ENCODE results near the gene PCED1B. TPM values are rescaled to one million over a fixed set of nuclear protein-coding genes. Genes with fewer than 3 reads are reported as not detected.

The PCED1B gene
- total RNA-seq (0.22 TPM), polyA plus RNA-seq (ENCODE audit: insufficient read depth in 1 of 8, insufficient read length in 8 of 8, low replicate concordance in 1 of 8) (under 1 TPM; 0.44 to 0.94 (median 0.55) TPM)
- long read RNA-seq, donor 1: 0 reads
- long read RNA-seq, donor 2: 0 reads
- long read RNA-seq, donor 3: 0 reads
- long read RNA-seq, donor 4: 0 reads
- long read RNA-seq, donor 5: 0 reads
- long read RNA-seq, donor 6: 0 reads
- long read RNA-seq, donor 7: 0 reads
- long read RNA-seq, donor 8: 0 reads
- long read RNA-seq, donor 9: 0 reads
- long read RNA-seq, donor 10: 0 reads
- long read RNA-seq, donor 11: 0 reads

- Histone ChIP-seq H3K4me3 (ENCODE audit: low read length) (peak within 1 kb of the TSS; percentile 59), H3K9me3 (replicated peaks; ENCODE audit: control insufficient read depth, low read depth, low read length) (no peaks in the 10 kb centered on the region), H3K27me3 (ENCODE audit: control insufficient read depth, insufficient read depth, low read length) (peaks cover 20% of the 10 kb centered on the region), H3K36me3 (ENCODE audit: control insufficient read depth, insufficient read depth, low read length) (no peaks in the 10 kb centered on the region), H3K4me1 (ENCODE audit: control insufficient read depth, insufficient read depth, low read length) (peaks cover 14% of the 10 kb centered on the region), H3K27ac (ENCODE audit: low read length) (peak within 1 kb of the TSS; percentile 26)
- peak; percentile 72 for DNase-seq
- WGBS (ENCODE audit: insufficient coverage): under 1% methylated on average over 56 of the region's 58 CpGs
Measured at GRCh38 chr12:47079468-47079980, at the start of gene PCED1B, which contains the start of gene AMIGO2. Gene PCED1B (plus strand): TSS chr12:47079621. CDS start chr12:47235064, 155,443 bp downstream. Gene AMIGO2 (minus strand): TSS chr12:47079959. CDS start chr12:47079002, 957 bp downstream.

- H3K4me1 ChIP-seq (ENCODE audit: control insufficient read depth, insufficient read depth, low read length): no peaks in the 10 kb centered on the region
- no peaks in the 10 kb centered on the region for H3K36me3 ChIP-seq (ENCODE audit: control insufficient read depth, insufficient read depth, low read length)
- no peak overlapping the region for H3K27ac ChIP-seq (ENCODE audit: low read length)
- WGBS (ENCODE audit: insufficient coverage): 80% methylated on average over 1 of the region's 2 CpGs
- no peak overlapping the region for H3K4me3 ChIP-seq (ENCODE audit: low read length)
- DNase-seq: no peak
- no peaks in the 10 kb centered on the region for H3K27me3 ChIP-seq (ENCODE audit: control insufficient read depth, insufficient read depth, low read length)
- no peaks in the 10 kb centered on the region for H3K9me3 ChIP-seq (replicated peaks; ENCODE audit: control insufficient read depth, low read depth, low read length)
Measured at GRCh38 chr12:47029903-47030302, 49.5 kb upstream of the PCED1B start.

GRCh38 chr12:47032644-47033043, 46.8 kb upstream of the PCED1B start:
- H3K27ac ChIP-seq (ENCODE audit: low read length): no peak overlapping the region
- no peaks in the 10 kb centered on the region for H3K27me3 ChIP-seq (ENCODE audit: control insufficient read depth, insufficient read depth, low read length)
- peak; percentile 73 for DNase-seq
- no peaks in the 10 kb centered on the region for H3K36me3 ChIP-seq (ENCODE audit: control insufficient read depth, insufficient read depth, low read length)
- H3K9me3 ChIP-seq (replicated peaks; ENCODE audit: control insufficient read depth, low read depth, low read length): no peaks in the 10 kb centered on the region
- H3K4me3 ChIP-seq (ENCODE audit: low read length): no peak overlapping the region
- no CpG with 5 or more reads among the region's 1 CpG for WGBS (ENCODE audit: insufficient coverage)
- no peaks in the 10 kb centered on the region for H3K4me1 ChIP-seq (ENCODE audit: control insufficient read depth, insufficient read depth, low read length)

GRCh38 chr12:47033081-47033480, 46.3 kb upstream of the PCED1B start:
- no peak overlapping the region for H3K4me3 ChIP-seq (ENCODE audit: low read length)

GRCh38 chr12:47033789-47034555, 45.4 kb upstream of the PCED1B start:
- H3K27ac ChIP-seq (ENCODE audit: low read length): no peak overlapping the region
- DNase-seq: no peak
- no peaks in the 10 kb centered on the region for H3K4me1 ChIP-seq (ENCODE audit: control insufficient read depth, insufficient read depth, low read length)
- no peaks in the 10 kb centered on the region for H3K9me3 ChIP-seq (replicated peaks; ENCODE audit: control insufficient read depth, low read depth, low read length)
- no CpG with 5 or more reads among the region's 5 CpGs for WGBS (ENCODE audit: insufficient coverage)
- H3K36me3 ChIP-seq (ENCODE audit: control insufficient read depth, insufficient read depth, low read length): no peaks in the 10 kb centered on the region
- H3K27me3 ChIP-seq (ENCODE audit: control insufficient read depth, insufficient read depth, low read length): no peaks in the 10 kb centered on the region
- H3K4me3 ChIP-seq (ENCODE audit: low read length): no peak overlapping the region

More at GRCh38 chr12:47033081-47033480, 46.3 kb upstream of the PCED1B start:
- WGBS (ENCODE audit: insufficient coverage): 49% methylated on average over 4 of the region's 5 CpGs
- Histone ChIP-seq H3K4me1 (ENCODE audit: control insufficient read depth, insufficient read depth, low read length) (no peaks in the 10 kb centered on the region), H3K36me3 (ENCODE audit: control insufficient read depth, insufficient read depth, low read length) (no peaks in the 10 kb centered on the region), H3K27ac (ENCODE audit: low read length) (no peak overlapping the region), H3K9me3 (replicated peaks; ENCODE audit: control insufficient read depth, low read depth, low read length) (no peaks in the 10 kb centered on the region), H3K27me3 (ENCODE audit: control insufficient read depth, insufficient read depth, low read length) (no peaks in the 10 kb centered on the region)
- DNase-seq: no peak

GRCh38 chr12:47034661-47035060, 44.8 kb upstream of the PCED1B start:
- Histone ChIP-seq H3K27me3 (ENCODE audit: control insufficient read depth, insufficient read depth, low read length) (no peaks in the 10 kb centered on the region), H3K36me3 (ENCODE audit: control insufficient read depth, insufficient read depth, low read length) (no peaks in the 10 kb centered on the region), H3K4me1 (ENCODE audit: control insufficient read depth, insufficient read depth, low read length) (no peaks in the 10 kb centered on the region), H3K27ac (ENCODE audit: low read length) (no peak overlapping the region), H3K9me3 (replicated peaks; ENCODE audit: control insufficient read depth, low read depth, low read length) (no peaks in the 10 kb centered on the region), H3K4me3 (ENCODE audit: low read length) (no peak overlapping the region)
- no peak for DNase-seq
- 100% methylated on average over 1 of the region's 2 CpGs for WGBS (ENCODE audit: insufficient coverage)

GRCh38 chr12:47035484-47035883, 43.9 kb upstream of the PCED1B start:
- Histone ChIP-seq H3K4me1 (ENCODE audit: control insufficient read depth, insufficient read depth, low read length) (no peaks in the 10 kb centered on the region), H3K4me3 (ENCODE audit: low read length) (no peak overlapping the region), H3K36me3 (ENCODE audit: control insufficient read depth, insufficient read depth, low read length) (no peaks in the 10 kb centered on the region), H3K27ac (ENCODE audit: low read length) (no peak overlapping the region), H3K27me3 (ENCODE audit: control insufficient read depth, insufficient read depth, low read length) (no peaks in the 10 kb centered on the region), H3K9me3 (replicated peaks; ENCODE audit: control insufficient read depth, low read depth, low read length) (no peaks in the 10 kb centered on the region)
- DNase-seq: no peak
- 71% methylated on average over 1 of the region's 3 CpGs for WGBS (ENCODE audit: insufficient coverage)

- DNase-seq: peak; percentile 5
- H3K27me3 ChIP-seq (ENCODE audit: control insufficient read depth, insufficient read depth, low read length): no peaks in the 10 kb centered on the region
- H3K9me3 ChIP-seq (replicated peaks; ENCODE audit: control insufficient read depth, low read depth, low read length): no peaks in the 10 kb centered on the region
- H3K36me3 ChIP-seq (ENCODE audit: control insufficient read depth, insufficient read depth, low read length): no peaks in the 10 kb centered on the region
- WGBS (ENCODE audit: insufficient coverage): no CpG with 5 or more reads among the region's 1 CpG
- H3K27ac ChIP-seq (ENCODE audit: low read length): no peak overlapping the region
- no peaks in the 10 kb centered on the region for H3K4me1 ChIP-seq (ENCODE audit: control insufficient read depth, insufficient read depth, low read length)
- H3K4me3 ChIP-seq (ENCODE audit: low read length): no peak overlapping the region
Measured at GRCh38 chr12:47038270-47038748, 41.1 kb upstream of the PCED1B start.

GRCh38 chr12:47039079-47039478, 40.3 kb upstream of the PCED1B start:
- H3K27me3 ChIP-seq (ENCODE audit: control insufficient read depth, insufficient read depth, low read length): no peaks in the 10 kb centered on the region
- H3K4me3 ChIP-seq (ENCODE audit: low read length): no peak overlapping the region
- H3K9me3 ChIP-seq (replicated peaks; ENCODE audit: control insufficient read depth, low read depth, low read length): no peaks in the 10 kb centered on the region
- H3K36me3 ChIP-seq (ENCODE audit: control insufficient read depth, insufficient read depth, low read length): no peaks in the 10 kb centered on the region
- whole genome bisulfite sequencing (ENCODE audit: insufficient coverage): no CpG with 5 or more reads among the region's 2 CpGs
- no peak overlapping the region for H3K27ac ChIP-seq (ENCODE audit: low read length)
- DNase-seq: no peak
- H3K4me1 ChIP-seq (ENCODE audit: control insufficient read depth, insufficient read depth, low read length): no peaks in the 10 kb centered on the region

- Histone ChIP-seq H3K4me3 (ENCODE audit: low read length) (no peak overlapping the region), H3K4me1 (ENCODE audit: control insufficient read depth, insufficient read depth, low read length) (no peaks in the 10 kb centered on the region), H3K27ac (ENCODE audit: low read length) (no peak overlapping the region), H3K9me3 (replicated peaks; ENCODE audit: control insufficient read depth, low read depth, low read length) (no peaks in the 10 kb centered on the region), H3K36me3 (ENCODE audit: control insufficient read depth, insufficient read depth, low read length) (no peaks in the 10 kb centered on the region), H3K27me3 (ENCODE audit: control insufficient read depth, insufficient read depth, low read length) (no peaks in the 10 kb centered on the region)
- no CpG with 5 or more reads among the region's 1 CpG for WGBS (ENCODE audit: insufficient coverage)
- no peak for DNase-seq
Measured at GRCh38 chr12:47039756-47040155, 39.7 kb upstream of the PCED1B start.
